Spinal cord (tissue), 10 donors: Measurements from ENCODE around the gene GNB5. TPM values are rescaled to one million over a fixed set of nuclear protein-coding genes. Genes with fewer than 3 reads are reported as not detected.
"Not testable (repeated sequence)": the region's sequence is repeated elsewhere in the genome, so short reads cannot be mapped to it uniquely, and the experiment has no call there.

ENCODE experiments used
- DNase-seq, 6 donors: peaks; one replicate each; pipeline versions ENCODE4 v3.0.0 to v3.0.0-alpha.2; 2013 to 2015; ENCODE audit warnings: low spot score in 6 of 6, low read depth in 4 of 6
- H3K27ac ChIP-seq: one replicate; pipeline ENCODE4 v1.5.1; 2013; ENCODE audit warnings: low read depth, low read length, control low read depth
- H3K27me3 ChIP-seq: one replicate; pipeline ENCODE4 v1.6.1; 2013; ENCODE audit warnings: low read length; ENCODE audit not compliant: control insufficient read depth, insufficient read depth
- H3K36me3 ChIP-seq: one replicate; pipeline ENCODE4 v1.6.1; 2013; ENCODE audit warnings: low read length; ENCODE audit not compliant: control insufficient read depth, insufficient read depth
- H3K4me1 ChIP-seq: one replicate; pipeline ENCODE4 v1.6.1; 2013; ENCODE audit warnings: low read length; ENCODE audit not compliant: control insufficient read depth, insufficient read depth
- H3K4me3 ChIP-seq: one replicate; pipeline ENCODE4 v1.5.1; 2013; ENCODE audit warnings: low read depth, low read length, control low read depth
- H3K9me3 ChIP-seq: one replicate; pipeline ENCODE4 v1.6.1; 2013; ENCODE audit warnings: low read length; ENCODE audit not compliant: control insufficient read depth, insufficient read depth
- WGBS: methylation state at CpG from one replicate; pipeline ENCODE4 v1.1.5; 2013; ENCODE audit warnings: missing lambda C conversion rate; ENCODE audit not compliant: insufficient coverage; 5-methylcytosine and 5-hydroxymethylcytosine counted together
- polyA plus RNA-seq, 2 donors: library from polyadenylated mRNA; unstranded; fragments of 120-200 nt; gene quantifications; one replicate each; pipeline ENCODE4 v1.2.1, GENCODE V29; 2013; ENCODE audit not compliant: insufficient read length in 2 of 2
- total RNA-seq, 2 donors: library from RNA; depleted of rRNA in 1 of 2; stranded (reverse); fragments of 120-200 nt in 1 of 2; fragments of >200 nt in 1 of 2; gene quantifications; one replicate each; pipeline versions ENCODE4 v1.2.3 to v1.2.4, GENCODE V29; 2013 to 2014
- donor health status: healthy.

Gene GNB5
- total and polyA plus RNA-seq, 4 donors = 28.0 to 57.2 (median 54.6) TPM

DNA sequence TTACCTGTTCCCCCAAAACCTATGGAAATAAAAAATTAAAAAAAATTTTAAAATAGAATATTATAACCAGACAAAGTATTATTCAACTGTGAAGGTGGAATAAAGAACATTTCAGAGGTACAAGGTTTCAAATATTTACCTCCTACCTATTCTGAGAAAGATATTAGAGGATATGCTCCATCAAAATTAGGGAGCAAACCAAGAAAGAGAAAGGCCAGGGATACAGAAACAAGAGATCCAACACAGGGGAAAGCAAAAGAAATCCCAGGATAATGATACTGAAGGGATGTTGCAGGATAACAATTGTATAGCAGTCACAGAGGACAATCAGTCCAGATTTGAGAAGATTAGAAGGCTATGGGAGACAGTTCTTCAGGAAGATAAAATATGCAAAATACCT lies 101.0 kb downstream of the GNB5 start:
- Histone ChIP-seq H3K4me3 (no peak overlapping the region), H3K4me1 (no peaks in the 10 kb centered on the region), H3K9me3 (no peaks in the 10 kb centered on the region), H3K36me3 (no peaks in the 10 kb centered on the region), H3K27me3 (no peaks in the 10 kb centered on the region), H3K27ac (no peak overlapping the region)
- no peak for DNase-seq

DNA sequence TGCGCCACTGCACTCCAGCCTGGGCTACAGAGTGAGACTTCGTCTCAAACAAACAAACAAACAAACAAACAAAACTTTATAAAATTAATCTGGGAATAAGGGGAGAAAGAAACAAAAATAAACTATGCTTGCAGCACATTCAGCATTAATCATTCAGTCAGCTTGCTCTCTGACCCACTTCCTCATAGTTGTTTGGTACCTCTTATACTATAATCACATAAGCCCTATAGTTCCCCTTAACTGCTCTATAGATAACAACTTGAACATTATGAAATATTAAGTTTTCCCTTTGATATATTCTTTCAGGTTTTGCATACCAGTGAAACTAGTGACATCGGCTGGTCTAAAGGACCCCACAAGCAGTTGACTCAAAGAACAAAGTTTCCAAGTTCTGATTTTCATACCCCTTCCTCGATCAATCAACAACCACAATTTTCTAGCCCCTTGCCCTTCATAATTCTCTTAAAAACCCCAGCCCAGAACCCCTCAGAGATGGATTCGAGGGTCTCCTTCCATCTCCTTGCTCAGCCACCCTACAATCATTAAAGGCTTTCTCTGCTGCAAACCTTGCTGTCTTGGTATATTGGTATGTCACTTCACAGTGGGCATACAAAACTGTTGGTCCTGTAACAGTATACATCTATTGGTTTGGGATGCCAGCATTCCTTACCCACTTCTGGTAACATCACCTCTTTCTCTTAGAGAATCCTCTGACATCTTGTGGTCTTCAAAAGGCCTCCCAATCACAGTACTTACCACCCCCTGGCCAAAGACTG lies 105.0 kb downstream of the GNB5 start:
- H3K4me3 ChIP-seq = no peak overlapping the region
- 100% methylated on average over 1 of the region's 5 CpGs for WGBS
- H3K36me3 ChIP-seq = no peaks in the 10 kb centered on the region
- no peak overlapping the region for H3K27ac ChIP-seq
- no peak for DNase-seq
- H3K9me3 ChIP-seq = no peaks in the 10 kb centered on the region
- peaks cover 3% of the 10 kb centered on the region for H3K4me1 ChIP-seq
- no peaks in the 10 kb centered on the region for H3K27me3 ChIP-seq

DNA sequence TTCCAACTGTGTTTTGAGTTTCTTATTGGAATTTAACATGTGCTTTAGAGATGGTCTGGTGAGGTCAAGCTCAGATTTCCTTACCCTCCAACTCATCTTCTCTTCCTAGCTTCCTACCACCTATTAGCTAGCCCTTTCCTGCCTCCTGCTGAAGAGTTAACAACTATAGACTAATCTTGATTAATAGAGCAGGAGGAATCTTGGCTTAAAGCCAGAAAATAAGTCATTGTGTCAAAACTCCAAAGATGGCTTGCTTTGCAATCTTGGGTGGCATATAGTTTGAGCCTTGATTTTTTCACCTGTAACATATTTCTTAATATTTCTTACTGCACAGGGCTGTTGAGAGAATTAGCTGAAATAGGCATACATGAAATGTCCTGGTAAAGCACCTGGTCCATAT lies 105.9 kb downstream of the GNB5 start:
- Histone ChIP-seq H3K4me3 (no peak overlapping the region), H3K27me3 (no peaks in the 10 kb centered on the region), H3K4me1 (peaks cover 3% of the 10 kb centered on the region), H3K27ac (no peak overlapping the region), H3K36me3 (no peaks in the 10 kb centered on the region), H3K9me3 (no peaks in the 10 kb centered on the region)
- DNase-seq = no peak

- no CpG with 5 or more reads among the region's 4 CpGs for WGBS
Measured at GRCh38 chr15:52083603-52084002, 107.6 kb downstream of the GNB5 start.

DNA sequence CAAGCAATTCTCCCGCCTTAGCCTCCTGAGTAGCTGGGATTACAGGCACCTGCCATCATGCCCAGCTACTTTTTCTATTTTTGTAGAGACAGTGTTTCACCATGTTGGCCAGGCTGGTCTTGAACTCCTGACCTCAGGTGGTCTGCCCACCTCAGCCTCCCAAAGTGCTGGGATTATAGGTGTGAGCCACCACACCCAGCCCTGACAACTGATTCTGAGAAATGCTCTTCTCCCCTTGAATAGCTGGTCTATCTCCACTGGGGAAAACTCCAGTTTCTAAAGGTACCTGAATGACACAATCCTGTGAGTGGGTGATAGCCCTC lies 108.2 kb downstream of the GNB5 start:
- not testable (repeated sequence) for H3K27me3 ChIP-seq, H3K4me1 ChIP-seq, DNase-seq, H3K9me3 ChIP-seq, H3K27ac ChIP-seq, H3K36me3 ChIP-seq, H3K4me3 ChIP-seq
- 100% methylated on average over 1 of the region's 1 CpG for WGBS

More at GRCh38 chr15:52083603-52084002, 107.6 kb downstream of the GNB5 start:
- no peak overlapping the region for H3K4me3 ChIP-seq
- H3K4me1 ChIP-seq = peaks cover 6% of the 10 kb centered on the region
- no peaks in the 10 kb centered on the region for H3K27me3 ChIP-seq
- H3K9me3 ChIP-seq = no peaks in the 10 kb centered on the region
- H3K27ac ChIP-seq = no peak overlapping the region
- H3K36me3 ChIP-seq = no peaks in the 10 kb centered on the region
- no peak for DNase-seq

DNA sequence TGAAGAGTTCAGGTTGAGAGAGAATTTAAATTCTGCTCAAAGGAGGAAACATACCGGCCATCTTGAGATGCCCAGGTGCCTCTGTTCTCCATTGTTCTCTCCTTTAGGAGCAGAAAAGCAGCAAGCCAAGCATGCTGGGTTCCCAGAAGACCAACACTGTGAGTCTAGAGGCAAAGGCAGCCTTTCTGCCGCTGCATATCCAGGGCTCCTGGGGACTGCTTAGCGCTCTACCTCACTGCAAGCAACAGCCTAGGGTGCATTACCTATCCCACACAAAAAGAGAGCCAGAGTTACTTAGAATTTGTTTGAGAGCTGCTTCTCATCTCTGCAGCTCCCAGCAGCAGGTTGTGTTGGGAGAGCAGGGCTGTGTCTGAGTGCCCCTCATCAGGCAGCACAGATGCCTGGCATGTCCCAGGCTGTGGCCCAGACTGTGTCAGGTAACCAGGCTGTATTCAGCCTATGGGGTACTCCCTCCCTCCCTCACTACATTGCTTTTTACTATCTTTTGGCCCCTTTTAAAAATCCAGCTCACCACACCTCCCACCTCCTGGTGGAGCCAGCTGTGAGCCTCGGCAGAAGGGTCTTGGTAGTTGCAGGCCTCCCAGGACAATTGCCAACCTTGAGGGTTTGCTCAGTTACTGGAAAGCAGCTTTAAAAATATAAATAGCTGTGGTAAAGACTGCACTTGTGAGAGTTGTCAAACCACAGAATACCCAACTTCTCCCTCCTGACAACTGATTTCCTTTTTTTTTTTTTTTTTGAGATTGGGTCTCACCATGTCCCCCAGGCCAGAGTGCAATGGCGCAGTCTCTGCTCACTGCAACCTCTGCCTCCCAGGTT lies 108.8 kb downstream of the GNB5 start:
- no peak for DNase-seq
- Histone ChIP-seq H3K27me3 (no peaks in the 10 kb centered on the region), H3K4me1 (peaks cover 6% of the 10 kb centered on the region), H3K9me3 (no peaks in the 10 kb centered on the region), H3K27ac (no peak overlapping the region), H3K36me3 (no peaks in the 10 kb centered on the region), H3K4me3 (no peak overlapping the region)
- WGBS = 75% methylated on average over 2 of the region's 5 CpGs

- DNase-seq = peak in 2 of 6 donors; percentile 14 to 65
- H3K27ac ChIP-seq = no peak overlapping the region
Measured at GRCh38 chr15:52080706-52081392, 110.3 kb downstream of the GNB5 start.

DNA sequence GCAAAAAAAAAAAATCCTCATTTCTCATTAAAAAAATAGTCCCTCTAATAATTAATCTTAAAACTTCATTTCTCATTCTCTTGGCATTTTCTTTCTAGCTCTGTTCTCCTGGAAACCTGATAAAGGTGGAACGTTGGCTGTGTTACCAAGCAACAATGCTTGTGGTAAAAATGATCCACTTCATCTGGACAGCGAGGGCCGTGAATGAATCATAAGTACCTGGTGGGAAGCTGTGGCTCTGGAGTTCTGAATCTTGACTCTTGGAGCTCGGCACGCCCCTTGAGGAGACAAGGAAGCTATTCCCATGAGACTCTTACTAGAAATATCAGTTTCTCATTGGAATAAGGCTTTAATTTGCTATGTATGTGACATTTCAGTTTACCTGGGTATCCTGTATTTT lies 111.2 kb downstream of the GNB5 start:
- 67% methylated on average over 3 of the region's 5 CpGs for WGBS
- H3K9me3 ChIP-seq = no peaks in the 10 kb centered on the region
- H3K27ac ChIP-seq = no peak overlapping the region
- no peak overlapping the region for H3K4me3 ChIP-seq
- no peaks in the 10 kb centered on the region for H3K36me3 ChIP-seq
- DNase-seq = peak in 1 of 6 donors; percentile 32
- H3K4me1 ChIP-seq = peaks cover 6% of the 10 kb centered on the region
- no peaks in the 10 kb centered on the region for H3K27me3 ChIP-seq

More at GRCh38 chr15:52080706-52081392, 110.3 kb downstream of the GNB5 start:
- H3K9me3 ChIP-seq = no peaks in the 10 kb centered on the region
- WGBS = 49% methylated on average over 5 of the region's 9 CpGs
- H3K4me1 ChIP-seq = peaks cover 6% of the 10 kb centered on the region
- H3K27me3 ChIP-seq = no peaks in the 10 kb centered on the region
- H3K36me3 ChIP-seq = no peaks in the 10 kb centered on the region
- no peak overlapping the region for H3K4me3 ChIP-seq

DNA sequence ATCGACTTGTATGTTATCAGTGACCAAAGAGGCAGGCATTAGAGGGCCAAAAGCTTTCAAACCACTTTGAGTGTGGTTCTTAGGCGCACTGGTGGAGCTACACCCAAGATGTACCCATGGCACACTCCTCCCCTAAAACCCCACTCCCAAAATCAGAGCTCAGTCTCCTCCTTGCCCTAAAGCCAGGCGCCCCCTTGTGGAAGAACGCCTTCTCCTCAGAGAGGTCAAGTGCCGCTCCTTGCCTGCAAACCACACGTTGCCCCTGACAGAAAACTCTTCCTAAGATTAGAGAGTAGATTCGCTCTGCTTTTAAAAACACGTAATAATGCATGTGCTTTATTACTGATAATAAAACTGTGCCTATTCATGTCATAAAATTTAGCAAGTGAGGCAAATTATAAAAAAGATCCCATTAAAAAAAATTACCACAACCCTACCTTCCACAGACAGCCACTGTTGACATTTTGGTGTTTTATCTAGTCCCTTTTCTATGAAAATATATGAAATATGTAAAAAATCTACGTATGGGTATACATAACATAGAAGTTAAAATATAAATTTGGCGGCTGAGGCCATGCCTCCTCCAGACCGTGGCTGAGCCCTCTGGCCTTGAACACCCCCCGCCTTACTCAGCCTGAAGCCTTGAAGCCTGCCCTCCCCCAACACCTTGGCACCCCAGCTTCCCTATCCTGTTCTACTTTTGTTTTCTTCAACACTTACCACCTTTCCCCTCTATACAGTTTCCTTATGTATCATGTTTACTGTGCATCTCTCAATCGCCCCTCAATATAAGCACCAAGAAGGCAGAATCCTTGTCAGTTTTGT lies 112.1 kb downstream of the GNB5 start:
- Histone ChIP-seq H3K4me3 (no peak overlapping the region), H3K4me1 (peaks cover 6% of the 10 kb centered on the region), H3K27ac (no peak overlapping the region), H3K9me3 (no peaks in the 10 kb centered on the region), H3K27me3 (no peaks in the 10 kb centered on the region), H3K36me3 (no peaks in the 10 kb centered on the region)
- WGBS = 61% methylated on average over 7 of the region's 13 CpGs
- DNase-seq = peak in 4 of 6 donors; percentile 36 to 75 (median 52)
